ENCODE results near the gene ZRANB3. TPM values are rescaled to one million over a fixed set of nuclear protein-coding genes. Genes with fewer than 3 reads are reported as not detected.

ZRANB3 gene
- total RNA-seq, 2 experiments from 2014 or later, result 21.4 to 21.5 TPM

DNA sequence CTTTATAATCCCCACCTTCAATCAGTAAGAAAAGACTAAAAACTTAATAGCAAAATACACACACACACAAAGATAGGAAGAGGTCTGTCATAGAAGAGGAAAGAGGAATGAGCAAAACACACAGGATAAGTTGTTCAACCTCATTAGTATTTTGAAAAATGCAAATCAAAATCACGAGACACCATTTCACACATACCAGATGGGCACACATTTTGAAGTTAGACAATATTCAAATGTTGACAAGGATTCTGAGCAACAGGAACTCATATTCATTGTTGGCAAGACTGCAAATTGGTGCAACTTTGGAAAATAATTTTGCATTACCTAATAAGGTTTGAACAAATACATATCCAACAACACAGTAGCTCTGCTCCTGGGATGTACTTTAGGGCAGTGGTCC lies 351.3 kb downstream of the ZRANB3 start:
- H3K36me3 Mint-ChIP-seq (ENCODE audit: low read depth), result peaks cover 21% of the 10 kb centered on the region
- H3K4me1 Mint-ChIP-seq (ENCODE audit: low read depth), result no peaks in the 10 kb centered on the region
- no peak overlapping the region for H3K4me3 Mint-ChIP-seq
- intact Hi-C loops (cut with micrococcal nuclease), result no loop called here
- peaks cover 2% of the 10 kb centered on the region for H3K9me3 Mint-ChIP-seq
- H3K27me3 Mint-ChIP-seq, result no peaks in the 10 kb centered on the region
- H3K27ac Mint-ChIP-seq, result no peak overlapping the region
- POLR2A ChIA-PET, result no interaction called here
- ATAC-seq (no peak), DNase-seq (no peak)
- TF ChIP-seq, protein P1, sequence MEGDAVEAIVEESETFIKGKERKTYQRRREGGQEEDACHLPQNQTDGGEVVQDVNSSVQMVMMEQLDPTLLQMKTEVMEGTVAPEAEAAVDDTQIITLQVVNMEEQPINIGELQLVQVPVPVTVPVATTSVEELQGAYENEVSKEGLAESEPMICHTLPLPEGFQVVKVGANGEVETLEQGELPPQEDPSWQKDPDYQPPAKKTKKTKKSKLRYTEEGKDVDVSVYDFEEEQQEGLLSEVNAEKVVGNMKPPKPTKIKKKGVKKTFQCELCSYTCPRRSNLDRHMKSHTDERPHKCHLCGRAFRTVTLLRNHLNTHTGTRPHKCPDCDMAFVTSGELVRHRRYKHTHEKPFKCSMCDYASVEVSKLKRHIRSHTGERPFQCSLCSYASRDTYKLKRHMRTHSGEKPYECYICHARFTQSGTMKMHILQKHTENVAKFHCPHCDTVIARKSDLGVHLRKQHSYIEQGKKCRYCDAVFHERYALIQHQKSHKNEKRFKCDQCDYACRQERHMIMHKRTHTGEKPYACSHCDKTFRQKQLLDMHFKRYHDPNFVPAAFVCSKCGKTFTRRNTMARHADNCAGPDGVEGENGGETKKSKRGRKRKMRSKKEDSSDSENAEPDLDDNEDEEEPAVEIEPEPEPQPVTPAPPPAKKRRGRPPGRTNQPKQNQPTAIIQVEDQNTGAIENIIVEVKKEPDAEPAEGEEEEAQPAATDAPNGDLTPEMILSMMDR (IDR thresholded peaks at IDR 0.05), result no peak
- CTCF ChIA-PET, result no interaction called here

- H3K36me3 Mint-ChIP-seq (ENCODE audit: low read depth), result peaks cover 50% of the 10 kb centered on the region
- no peaks in the 10 kb centered on the region for H3K27me3 Mint-ChIP-seq
- DNase-seq, result no peak
- peaks cover 2% of the 10 kb centered on the region for H3K9me3 Mint-ChIP-seq
- no peak for ATAC-seq
- peaks cover 7% of the 10 kb centered on the region for H3K4me1 Mint-ChIP-seq (ENCODE audit: low read depth)
- no peak overlapping the region for H3K27ac Mint-ChIP-seq
- TF ChIP-seq, protein P1 (IDR thresholded peaks at IDR 0.05), result no peak
- no peak overlapping the region for H3K4me3 Mint-ChIP-seq
- ChIA-PET POLR2A (no interaction called here), CTCF (no interaction called here)
- intact Hi-C loops (cut with micrococcal nuclease), result no loop called here
Observed at GRCh38 chr2:135175177-135175576, 355.8 kb downstream of the ZRANB3 start.

DNA sequence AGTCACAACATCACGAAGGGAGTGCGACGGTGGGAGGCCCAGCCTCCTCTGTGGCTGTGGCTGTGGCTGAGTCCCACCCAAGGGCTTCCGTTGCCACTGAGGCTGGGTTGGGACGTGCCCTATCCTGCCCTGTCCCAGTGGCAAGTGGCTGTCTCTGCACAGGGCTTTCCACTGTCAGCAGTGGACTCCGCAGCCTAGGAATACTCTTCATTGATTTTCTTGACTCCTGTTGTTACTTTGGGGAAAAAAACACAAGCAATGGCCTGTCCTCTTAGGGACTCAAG lies 356.3 kb downstream of the ZRANB3 start:
- no peaks in the 10 kb centered on the region for H3K27me3 Mint-ChIP-seq
- TF ChIP-seq, protein P1 (IDR thresholded peaks at IDR 0.05), result no peak
- H3K4me1 Mint-ChIP-seq (ENCODE audit: low read depth), result peaks cover 10% of the 10 kb centered on the region
- ChIA-PET CTCF (no interaction called here), POLR2A (no interaction called here)
- H3K36me3 Mint-ChIP-seq (ENCODE audit: low read depth), result peaks cover 51% of the 10 kb centered on the region
- H3K9me3 Mint-ChIP-seq, result peaks cover 2% of the 10 kb centered on the region
- ATAC-seq (no peak), DNase-seq (no peak)
- no peak overlapping the region for H3K4me3 Mint-ChIP-seq
- intact Hi-C loops (cut with micrococcal nuclease), result no loop called here
- no peak overlapping the region for H3K27ac Mint-ChIP-seq

DNA sequence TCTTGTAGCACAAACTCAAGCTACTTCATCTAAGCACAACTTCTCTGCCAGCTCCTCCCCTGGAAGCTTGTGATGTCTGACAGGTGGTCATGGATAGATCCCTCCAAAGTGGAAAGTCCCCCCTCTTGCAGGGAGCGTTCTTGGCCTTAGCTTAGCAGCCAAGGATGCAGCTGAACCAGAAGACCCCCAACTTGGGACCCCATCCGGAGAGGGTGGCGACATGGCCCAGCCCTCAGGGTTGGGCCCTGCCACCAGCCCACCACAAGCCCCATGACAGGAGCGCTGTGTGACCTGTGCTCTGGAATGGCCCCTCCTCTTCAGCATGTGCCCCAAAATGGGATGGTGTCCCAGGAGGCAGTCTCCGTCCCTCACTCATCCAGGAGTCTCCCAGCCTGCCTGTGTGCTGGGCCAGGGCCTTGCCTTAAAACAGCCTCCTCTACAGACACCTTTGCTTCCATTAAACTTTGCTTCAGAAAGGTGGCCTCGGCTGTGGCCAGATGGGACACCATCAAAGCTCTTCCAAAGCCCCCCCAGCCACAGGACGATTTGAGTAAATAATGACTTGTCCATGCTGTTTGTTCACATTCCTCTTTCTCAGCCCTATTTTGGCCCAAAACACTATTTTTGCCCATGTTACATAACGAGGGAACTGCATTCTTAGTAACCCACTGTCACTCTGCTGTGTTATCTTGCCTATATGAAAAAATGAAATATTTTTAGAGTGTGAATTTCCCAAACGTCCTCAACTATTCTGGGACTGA lies 356.8 kb downstream of the ZRANB3 start:
- no peak for DNase-seq
- POLR2A ChIA-PET, result interaction anchor here (0.6 kb wide), 1 partner anchor 160 kb away, joined by 4 read pairs; no protein-coding TSS in a partner anchor
- peaks cover 2% of the 10 kb centered on the region for H3K9me3 Mint-ChIP-seq
- no peak overlapping the region for H3K4me3 Mint-ChIP-seq
- peaks cover 15% of the 10 kb centered on the region for H3K4me1 Mint-ChIP-seq (ENCODE audit: low read depth)
- H3K27me3 Mint-ChIP-seq, result no peaks in the 10 kb centered on the region
- CTCF ChIA-PET, result interaction anchor here (1.8 kb wide), 1 partner anchor 11 kb away, joined by 5 read pairs; no protein-coding TSS in a partner anchor
- H3K36me3 Mint-ChIP-seq (ENCODE audit: low read depth), result peaks cover 56% of the 10 kb centered on the region
- ATAC-seq, result no peak
- intact Hi-C loops (cut with micrococcal nuclease), result no loop called here
- TF ChIP-seq, protein P1 (IDR thresholded peaks at IDR 0.05), result no peak
- no peak overlapping the region for H3K27ac Mint-ChIP-seq

- H3K27me3 Mint-ChIP-seq, result no peaks in the 10 kb centered on the region
- peak; percentile 18 for DNase-seq
- intact Hi-C loops (cut with micrococcal nuclease), result no loop called here
- H3K4me3 Mint-ChIP-seq, result peak overlapping the region; percentile 62
- H3K4me1 Mint-ChIP-seq (ENCODE audit: low read depth), result peaks cover 19% of the 10 kb centered on the region
- TF ChIP-seq, protein P1 (IDR thresholded peaks at IDR 0.05), result no peak
- peak; percentile 49 for ATAC-seq
- ChIA-PET POLR2A (no interaction called here), CTCF (no interaction called here)
- peak overlapping the region; percentile 89 for H3K27ac Mint-ChIP-seq
- H3K36me3 Mint-ChIP-seq (ENCODE audit: low read depth), result peaks cover 50% of the 10 kb centered on the region
- H3K9me3 Mint-ChIP-seq, result no peaks in the 10 kb centered on the region
Observed at GRCh38 chr2:135169900-135170753, 360.9 kb downstream of the ZRANB3 start.
